ENCODE results near the gene AKAP7.

Gene AKAP7

DNA sequence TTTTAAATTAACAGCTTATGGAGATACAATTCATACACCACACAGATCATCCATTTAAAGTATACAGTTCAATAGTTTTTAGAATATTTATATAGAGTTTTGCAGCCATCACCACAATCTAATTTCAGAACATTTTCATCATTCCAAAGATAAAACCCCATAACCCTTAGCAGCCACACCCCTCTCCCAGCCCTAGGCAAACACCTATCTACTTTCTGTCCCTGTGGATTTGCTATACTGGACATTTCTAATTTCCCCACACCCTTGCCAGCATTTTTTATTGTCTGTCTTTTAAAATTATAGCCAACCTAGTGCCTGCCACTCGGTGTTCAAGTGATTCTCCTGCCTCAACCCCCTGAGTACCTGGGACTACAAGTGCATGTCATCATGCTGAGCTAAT, 23.0 kb upstream of the AKAP7 start:
- CTCF ChIA-PET = interaction anchor here (10.7 kb wide), 1 partner anchor 225 kb away, joined by 175 read pairs; no protein-coding TSS in a partner anchor

GRCh38 chr6:131115651-131116050, 19.6 kb upstream of the AKAP7 start:
- TF ChIP-seq, protein P1, sequence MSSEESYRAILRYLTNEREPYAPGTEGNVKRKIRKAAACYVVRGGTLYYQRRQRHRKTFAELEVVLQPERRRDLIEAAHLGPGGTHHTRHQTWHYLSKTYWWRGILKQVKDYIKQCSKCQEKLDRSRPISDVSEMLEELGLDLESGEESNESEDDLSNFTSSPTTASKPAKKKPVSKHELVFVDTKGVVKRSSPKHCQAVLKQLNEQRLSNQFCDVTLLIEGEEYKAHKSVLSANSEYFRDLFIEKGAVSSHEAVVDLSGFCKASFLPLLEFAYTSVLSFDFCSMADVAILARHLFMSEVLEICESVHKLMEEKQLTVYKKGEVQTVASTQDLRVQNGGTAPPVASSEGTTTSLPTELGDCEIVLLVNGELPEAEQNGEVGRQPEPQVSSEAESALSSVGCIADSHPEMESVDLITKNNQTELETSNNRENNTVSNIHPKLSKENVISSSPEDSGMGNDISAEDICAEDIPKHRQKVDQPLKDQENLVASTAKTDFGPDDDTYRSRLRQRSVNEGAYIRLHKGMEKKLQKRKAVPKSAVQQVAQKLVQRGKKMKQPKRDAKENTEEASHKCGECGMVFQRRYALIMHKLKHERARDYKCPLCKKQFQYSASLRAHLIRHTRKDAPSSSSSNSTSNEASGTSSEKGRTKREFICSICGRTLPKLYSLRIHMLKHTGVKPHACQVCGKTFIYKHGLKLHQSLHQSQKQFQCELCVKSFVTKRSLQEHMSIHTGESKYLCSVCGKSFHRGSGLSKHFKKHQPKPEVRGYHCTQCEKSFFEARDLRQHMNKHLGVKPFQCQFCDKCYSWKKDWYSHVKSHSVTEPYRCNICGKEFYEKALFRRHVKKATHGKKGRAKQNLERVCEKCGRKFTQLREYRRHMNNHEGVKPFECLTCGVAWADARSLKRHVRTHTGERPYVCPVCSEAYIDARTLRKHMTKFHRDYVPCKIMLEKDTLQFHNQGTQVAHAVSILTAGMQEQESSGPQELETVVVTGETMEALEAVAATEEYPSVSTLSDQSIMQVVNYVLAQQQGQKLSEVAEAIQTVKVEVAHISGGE (tag by site-specific recombination; conservative IDR thresholded peaks at IDR 0.05; ENCODE audit: low read depth) = no peak
- TF ChIP-seq ZNF132 (tag by site-specific recombination; IDR thresholded peaks at IDR 0.05; ENCODE audit: borderline replicate concordance) = no peak
- TF ChIP-seq ZNF423 (tag by site-specific recombination; IDR thresholded peaks at IDR 0.05) = no peak
- TF ChIP-seq ZNF155 (tag by site-specific recombination; IDR thresholded peaks at IDR 0.05) = no peak
- TF ChIP-seq KLF1 (tag by site-specific recombination; IDR thresholded peaks at IDR 0.05) = no peak
- no peak for TF ChIP-seq ZNF639 (tag by site-specific recombination; IDR thresholded peaks at IDR 0.05)
- TF ChIP-seq BCL11B (tag by site-specific recombination; IDR thresholded peaks at IDR 0.05; ENCODE audit: low read depth) = no peak
- no peak for TF ChIP-seq ZNF510 (tag by site-specific recombination; IDR thresholded peaks at IDR 0.05; ENCODE audit: insufficient replicate concordance)
- no peak for TF ChIP-seq BCL11A (tag by site-specific recombination; IDR thresholded peaks at IDR 0.05; ENCODE audit: low read depth)
- no peak for TF ChIP-seq ZNF433 (tag by site-specific recombination; IDR thresholded peaks at IDR 0.05; ENCODE audit: low read depth)
- TF ChIP-seq ZNF274 (IDR thresholded peaks at IDR 0.05; ENCODE audit: low read length) = no peak
- no peak for TF ChIP-seq ZNF274 (tag by site-specific recombination; IDR thresholded peaks at IDR 0.05; ENCODE audit: borderline replicate concordance)
- no peak overlapping the region for H3K27ac ChIP-seq (ENCODE audit: extremely low read depth, low read depth, low read length)
- no peaks in the 10 kb centered on the region for H3K36me3 ChIP-seq (ENCODE audit: control insufficient read depth in 2 of 2, insufficient read depth in 1 of 2, low read length in 2 of 2)
- CTCF ChIA-PET = interaction anchor here (0.5 to 10.7 kb wide), 14 partner anchors 17 to 890 kb away, joined by 3 to 175 read pairs (median 4); no protein-coding TSS in a partner anchor
- no peaks in the 10 kb centered on the region for H3K4me1 ChIP-seq (ENCODE audit: control insufficient read depth, insufficient read depth, low read length)
- H3K9me3 ChIP-seq (ENCODE audit: control insufficient read depth, insufficient read depth, low read depth, low read length) = no peaks in the 10 kb centered on the region
- no peak overlapping the region for H3K4me3 ChIP-seq (ENCODE audit: low read depth, low read length)
- POLR2A ChIA-PET = interaction anchor here (2.8 kb wide), 1 partner anchor 230 kb away, joined by 8 read pairs; no protein-coding TSS in a partner anchor

More for the DNA sequence above, 23.0 kb upstream of the AKAP7 start:
- TF ChIP-seq KLF1 (tag by site-specific recombination; IDR thresholded peaks at IDR 0.05) (peak; percentile 40; the same call in 1 of the 2 replicates), ZNF155 (tag by site-specific recombination; IDR thresholded peaks at IDR 0.05) (no peak), GLI2 (tag by site-specific recombination; IDR thresholded peaks at IDR 0.05; ENCODE audit: borderline replicate concordance, low read depth) (no peak), ZNF423 (tag by site-specific recombination; IDR thresholded peaks at IDR 0.05) (no peak), ZFP69B (tag by site-specific recombination; IDR thresholded peaks at IDR 0.05) (no peak)
- TF ChIP-seq, protein P2, sequence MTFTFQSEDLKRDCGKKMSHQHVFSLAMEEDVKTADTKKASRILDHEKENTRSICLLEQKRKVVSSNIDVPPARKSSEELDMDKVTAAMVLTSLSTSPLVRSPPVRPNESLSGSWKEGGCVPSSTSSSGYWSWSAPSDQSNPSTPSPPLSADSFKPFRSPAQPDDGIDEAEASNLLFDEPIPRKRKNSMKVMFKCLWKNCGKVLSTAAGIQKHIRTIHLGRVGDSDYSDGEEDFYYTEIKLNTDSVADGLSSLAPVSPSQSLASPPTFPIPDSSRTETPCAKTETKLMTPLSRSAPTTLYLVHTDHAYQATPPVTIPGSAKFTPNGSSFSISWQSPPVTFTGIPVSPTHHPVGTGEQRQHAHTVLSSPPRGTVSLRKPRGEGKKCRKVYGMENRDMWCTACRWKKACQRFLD (tag by site-specific recombination; IDR thresholded peaks at IDR 0.05) = no peak
- H3K27ac ChIP-seq (ENCODE audit: extremely low read depth, low read depth, low read length) = no peak overlapping the region
- H3K9me3 ChIP-seq (ENCODE audit: control insufficient read depth, insufficient read depth, low read depth, low read length) = no peaks in the 10 kb centered on the region
- POLR2A ChIA-PET = no interaction called here
- H3K36me3 ChIP-seq (ENCODE audit: control insufficient read depth in 2 of 2, insufficient read depth in 1 of 2, low read length in 2 of 2) = no peaks in the 10 kb centered on the region
- H3K4me1 ChIP-seq (ENCODE audit: control insufficient read depth, insufficient read depth, low read length) = no peaks in the 10 kb centered on the region
- no peak overlapping the region for H3K4me3 ChIP-seq (ENCODE audit: low read depth, low read length)

DNA sequence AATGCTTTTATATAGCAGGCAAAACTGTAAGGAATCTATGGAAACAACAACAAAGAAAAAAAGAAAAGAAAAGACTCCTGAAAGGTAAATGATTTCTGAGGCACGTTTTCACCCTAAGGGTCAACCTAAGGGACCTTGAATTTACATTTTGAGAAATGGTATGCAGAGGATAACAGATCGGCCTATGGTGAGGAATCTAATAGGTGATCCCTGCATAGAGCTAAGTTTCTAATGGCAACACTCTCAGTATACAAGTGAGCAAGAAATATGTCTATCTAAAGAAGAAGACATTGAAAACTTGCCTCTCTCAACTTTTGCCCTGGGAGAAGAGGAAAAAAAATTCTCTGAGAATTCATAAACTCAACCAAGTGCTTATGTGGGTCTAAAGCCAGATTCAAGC, 18.9 kb upstream of the AKAP7 start:
- Histone ChIP-seq H3K27ac (ENCODE audit: extremely low read depth, low read depth, low read length) (no peak overlapping the region), H3K36me3 (ENCODE audit: control insufficient read depth in 2 of 2, insufficient read depth in 1 of 2, low read length in 2 of 2) (no peaks in the 10 kb centered on the region), H3K4me1 (ENCODE audit: control insufficient read depth, insufficient read depth, low read length) (no peaks in the 10 kb centered on the region), H3K4me3 (ENCODE audit: low read depth, low read length) (no peak overlapping the region), H3K9me3 (ENCODE audit: control insufficient read depth, insufficient read depth, low read depth, low read length) (no peaks in the 10 kb centered on the region)
- ChIA-PET CTCF (interaction anchor here (0.6 to 10.7 kb wide), 31 partner anchors 9 to 891 kb away, joined by 3 to 175 read pairs (median 4); no protein-coding TSS in a partner anchor), POLR2A (interaction anchor here (1.0 to 2.8 kb wide), 3 partner anchors 19 to 231 kb away, joined by 3 to 8 read pairs (median 3); partner anchors contain the start of genes AKAP7 and EPB41L2)
- TF ChIP-seq ZNF175 (tag by site-specific recombination; IDR thresholded peaks at IDR 0.05) (no peak), HOXD13 (CRISPR knock-in tag; IDR thresholded peaks at IDR 0.05; ENCODE audit: borderline replicate concordance) (no peak), ZNF521 (tag by site-specific recombination; IDR thresholded peaks at IDR 0.05) (no peak), ZNF596 (tag by site-specific recombination; IDR thresholded peaks at IDR 0.05) (no peak), ZNF280C (tag by site-specific recombination; IDR thresholded peaks at IDR 0.05) (no peak), ZNF529 (tag by site-specific recombination; IDR thresholded peaks at IDR 0.05; ENCODE audit: insufficient replicate concordance) (no peak), ZNF639 (tag by site-specific recombination; IDR thresholded peaks at IDR 0.05) (no peak)
